Lung microvascular endothelial cell (primary cell): ENCODE measurements around the gene ZDHHC16. TPM values are rescaled to one million over a fixed set of nuclear protein-coding genes. Genes with fewer than 3 reads are reported as not detected.

Experiments used
- total RNA-seq: library from RNA; depleted of rRNA; stranded (reverse); fragments of >200 nt; gene quantifications from 2 replicates; pipeline ENCODE4 v1.2.1, GENCODE V29; 2014

The ZDHHC16 gene
- total RNA-seq, 1 donor from 2014 or later = 26.2 TPM

Other genes with a start within 250 kb of the ZDHHC16 start
- 6.2 and 8.3 TPM in 2 replicates for gene ARHGAP19, start 153.5 kb upstream of the ZDHHC16 start, total RNA-seq
- 3.7 and 5.8 TPM in 2 replicates for gene FRAT1, start 126.9 kb upstream of the ZDHHC16 start, total RNA-seq
- gene FRAT2, start 111.4 kb upstream of the ZDHHC16 start, total RNA-seq = 8.1 and 13.9 TPM in 2 replicates
- 6.8 and 9.3 TPM in 2 replicates for gene RRP12, start 44.8 kb upstream of the ZDHHC16 start, total RNA-seq
- 209 and 215 TPM in 2 replicates for gene PGAM1, start 20.0 kb upstream of the ZDHHC16 start, total RNA-seq
- 20.6 and 23.1 TPM in 2 replicates for gene EXOSC1, start 169 bp upstream of the ZDHHC16 start, total RNA-seq
- 39.7 and 47.2 TPM in 2 replicates for gene MMS19, start 52.2 kb downstream of the ZDHHC16 start, total RNA-seq
- gene UBTD1, start 52.7 kb downstream of the ZDHHC16 start, total RNA-seq = 41.6 and 59.9 TPM in 2 replicates
- 0.20 and 0.44 TPM in 2 replicates for gene ANKRD2, start 126.6 kb downstream of the ZDHHC16 start, total RNA-seq
- gene HOGA1, start 138.2 kb downstream of the ZDHHC16 start, total RNA-seq = under 0.01 and 0.87 TPM in 2 replicates
- not detected in 2 replicates for gene C10orf62, start 143.5 kb downstream of the ZDHHC16 start, total RNA-seq
- gene MORN4, start 187.3 kb downstream of the ZDHHC16 start, total RNA-seq = 1.1 and 2.6 TPM in 2 replicates
- gene PI4K2A, start 194.5 kb downstream of the ZDHHC16 start, total RNA-seq = 10.1 and 10.2 TPM in 2 replicates
- 3.7 and 5.0 TPM in 2 replicates for gene AVPI1, start 241.1 kb downstream of the ZDHHC16 start, total RNA-seq